NB4 (cell line): ENCODE results near the gene INPP5A.

Experiments
- POLR2A ChIP-seq: IDR thresholded peaks from 2 replicates; pipeline ENCODE4 v1.6.1; 2011; ENCODE audit warnings: mild to moderate bottlenecking; ENCODE audit not compliant: insufficient read length; ENCODE audit errors: extremely low read depth
- TF ChIP-seq, protein P1 (sequence below): IDR thresholded peaks from one replicate; pipeline ENCODE4 v1.5.1; 2012; ENCODE audit warnings: low read depth, low read length
- TF ChIP-seq, protein P2 (sequence below): IDR thresholded peaks from 2 replicates; pipeline ENCODE4 v1.6.1; 2011; ENCODE audit warnings: low read depth, low read length

DNA sequence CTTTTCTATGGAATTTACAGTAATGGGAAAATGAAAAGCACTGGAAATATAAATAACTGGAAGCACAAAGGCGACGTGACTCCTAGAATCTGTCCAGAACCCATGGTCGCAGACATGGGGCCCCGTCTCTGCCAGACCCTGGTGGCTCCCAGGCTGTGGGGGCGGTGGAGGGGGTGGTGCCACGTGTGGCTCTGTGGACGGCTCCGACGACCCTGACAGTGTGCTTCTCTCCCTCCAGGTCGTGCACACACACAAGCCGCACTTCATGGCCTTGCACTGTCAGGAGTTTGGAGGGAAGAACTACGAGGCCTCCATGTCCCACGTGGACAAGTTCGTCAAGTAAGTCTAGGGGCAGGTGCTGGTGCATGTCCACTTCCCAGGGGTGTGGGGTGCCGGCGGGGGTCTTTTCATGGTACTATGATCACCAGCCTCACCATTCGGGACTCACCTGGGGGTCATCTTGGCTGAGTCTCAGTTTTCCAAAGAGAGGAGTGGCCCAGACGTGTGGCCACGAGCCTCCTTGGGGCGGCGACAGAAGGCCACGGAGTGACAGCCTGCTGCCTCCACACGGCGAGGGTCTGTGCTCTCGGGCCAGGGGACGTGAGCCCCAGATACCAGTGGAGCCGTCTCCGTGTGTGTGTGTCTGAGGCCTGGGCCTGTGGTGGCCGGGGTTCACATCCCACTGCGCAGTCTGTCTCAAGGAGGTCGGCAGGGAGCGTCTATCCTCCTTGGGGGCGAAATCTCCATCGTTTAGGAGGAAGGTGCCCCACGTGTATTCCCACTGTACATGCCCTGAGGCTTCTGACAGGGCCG lies 108.2 kb downstream of the INPP5A start:
- no peak for TF ChIP-seq POLR2A
- TF ChIP-seq, protein P1, sequence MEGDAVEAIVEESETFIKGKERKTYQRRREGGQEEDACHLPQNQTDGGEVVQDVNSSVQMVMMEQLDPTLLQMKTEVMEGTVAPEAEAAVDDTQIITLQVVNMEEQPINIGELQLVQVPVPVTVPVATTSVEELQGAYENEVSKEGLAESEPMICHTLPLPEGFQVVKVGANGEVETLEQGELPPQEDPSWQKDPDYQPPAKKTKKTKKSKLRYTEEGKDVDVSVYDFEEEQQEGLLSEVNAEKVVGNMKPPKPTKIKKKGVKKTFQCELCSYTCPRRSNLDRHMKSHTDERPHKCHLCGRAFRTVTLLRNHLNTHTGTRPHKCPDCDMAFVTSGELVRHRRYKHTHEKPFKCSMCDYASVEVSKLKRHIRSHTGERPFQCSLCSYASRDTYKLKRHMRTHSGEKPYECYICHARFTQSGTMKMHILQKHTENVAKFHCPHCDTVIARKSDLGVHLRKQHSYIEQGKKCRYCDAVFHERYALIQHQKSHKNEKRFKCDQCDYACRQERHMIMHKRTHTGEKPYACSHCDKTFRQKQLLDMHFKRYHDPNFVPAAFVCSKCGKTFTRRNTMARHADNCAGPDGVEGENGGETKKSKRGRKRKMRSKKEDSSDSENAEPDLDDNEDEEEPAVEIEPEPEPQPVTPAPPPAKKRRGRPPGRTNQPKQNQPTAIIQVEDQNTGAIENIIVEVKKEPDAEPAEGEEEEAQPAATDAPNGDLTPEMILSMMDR, result no peak
- TF ChIP-seq, protein P2, sequence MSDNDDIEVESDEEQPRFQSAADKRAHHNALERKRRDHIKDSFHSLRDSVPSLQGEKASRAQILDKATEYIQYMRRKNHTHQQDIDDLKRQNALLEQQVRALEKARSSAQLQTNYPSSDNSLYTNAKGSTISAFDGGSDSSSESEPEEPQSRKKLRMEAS, result no peak
